ENCODE results near the gene APEH.
"Not testable (repeated sequence)": the region's sequence is repeated elsewhere in the genome, so short reads cannot be mapped to it uniquely, and the experiment has no call there.

APEH gene

GRCh38 chr3:49694409-49695070 is 20.4 kb downstream of the APEH start:
- DNase-seq, result not testable (repeated sequence)

- DNase-seq, result not testable (repeated sequence)
These were observed 21.3 kb downstream of the APEH start for GRCh38 chr3:49695350-49696015.

GRCh38 chr3:49699281-49699979 is 25.3 kb downstream of the APEH start:
- DNase-seq, result no peak

GRCh38 chr3:49700014-49700413 is 25.9 kb downstream of the APEH start:
- DNase-seq, result no peak

GRCh38 chr3:49700453-49701128 is 26.4 kb downstream of the APEH start:
- no peak for DNase-seq

- no peak for DNase-seq
These were observed 27.4 kb downstream of the APEH start for GRCh38 chr3:49701388-49702077.

GRCh38 chr3:49702672-49703071 is 28.5 kb downstream of the APEH start:
- no peak for DNase-seq

- DNase-seq, result peak; percentile 28
These were observed 29.3 kb downstream of the APEH start for GRCh38 chr3:49703443-49703927.

- no peak for DNase-seq
These were observed 29.8 kb downstream of the APEH start for GRCh38 chr3:49703956-49704355.

- no peak for DNase-seq
These were observed 30.5 kb downstream of the APEH start for GRCh38 chr3:49704629-49705028.

- no peak for DNase-seq
These were observed 31.3 kb downstream of the APEH start for GRCh38 chr3:49705390-49705960.

GRCh38 chr3:49706456-49707112 is 32.4 kb downstream of the APEH start:
- DNase-seq, result no peak

- no peak for DNase-seq
These were observed 32.9 kb downstream of the APEH start for GRCh38 chr3:49707113-49707480.

- no peak for DNase-seq
These were observed 35.7 kb downstream of the APEH start for GRCh38 chr3:49709852-49710251.

GRCh38 chr3:49711489-49711888 is 37.3 kb downstream of the APEH start:
- no peak for DNase-seq

GRCh38 chr3:49712166-49712565 is 38.0 kb downstream of the APEH start:
- no peak for DNase-seq

GRCh38 chr3:49712631-49713317 is 38.6 kb downstream of the APEH start:
- no peak for DNase-seq

GRCh38 chr3:49713336-49714105 is 39.4 kb downstream of the APEH start:
- no peak for DNase-seq

GRCh38 chr3:49714728-49715550 is 40.8 kb downstream of the APEH start:
- no peak for DNase-seq
